ENCODE results near the gene CPA1.

DNA sequence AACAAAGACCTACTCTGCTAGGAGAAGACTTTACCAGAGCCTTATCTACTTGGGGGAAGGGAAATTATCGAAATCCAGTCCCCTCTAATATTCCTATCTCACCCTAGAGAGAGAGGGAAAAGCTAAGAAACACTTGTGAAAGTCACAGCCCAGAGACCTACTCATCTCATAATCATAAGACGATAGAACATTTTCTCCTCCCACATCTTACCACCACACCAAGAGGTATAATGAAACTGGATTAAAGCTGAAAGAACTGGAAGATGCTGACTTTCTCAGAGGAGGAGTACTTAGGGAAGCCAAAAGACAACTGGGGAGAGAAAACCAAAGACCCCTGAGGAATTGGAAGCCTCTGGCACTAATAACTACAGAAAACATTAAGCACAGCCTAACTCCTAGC lies 46.5 kb upstream of the CPA1 start:
- TF ChIP-seq, protein P1, sequence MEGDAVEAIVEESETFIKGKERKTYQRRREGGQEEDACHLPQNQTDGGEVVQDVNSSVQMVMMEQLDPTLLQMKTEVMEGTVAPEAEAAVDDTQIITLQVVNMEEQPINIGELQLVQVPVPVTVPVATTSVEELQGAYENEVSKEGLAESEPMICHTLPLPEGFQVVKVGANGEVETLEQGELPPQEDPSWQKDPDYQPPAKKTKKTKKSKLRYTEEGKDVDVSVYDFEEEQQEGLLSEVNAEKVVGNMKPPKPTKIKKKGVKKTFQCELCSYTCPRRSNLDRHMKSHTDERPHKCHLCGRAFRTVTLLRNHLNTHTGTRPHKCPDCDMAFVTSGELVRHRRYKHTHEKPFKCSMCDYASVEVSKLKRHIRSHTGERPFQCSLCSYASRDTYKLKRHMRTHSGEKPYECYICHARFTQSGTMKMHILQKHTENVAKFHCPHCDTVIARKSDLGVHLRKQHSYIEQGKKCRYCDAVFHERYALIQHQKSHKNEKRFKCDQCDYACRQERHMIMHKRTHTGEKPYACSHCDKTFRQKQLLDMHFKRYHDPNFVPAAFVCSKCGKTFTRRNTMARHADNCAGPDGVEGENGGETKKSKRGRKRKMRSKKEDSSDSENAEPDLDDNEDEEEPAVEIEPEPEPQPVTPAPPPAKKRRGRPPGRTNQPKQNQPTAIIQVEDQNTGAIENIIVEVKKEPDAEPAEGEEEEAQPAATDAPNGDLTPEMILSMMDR (IDR thresholded peaks at IDR 0.05) = no peak
- no peak for TF ChIP-seq POLR2A (IDR thresholded peaks at IDR 0.05)
